DMS153 treated with DMSO at 0.1 percent for 48 hours (cell line): Measurements from ENCODE around the gene SYT3.

Source experiments
- DNase-seq: peaks from one replicate; lab custom pipeline; 2025; ENCODE audit not compliant: unreplicated experiment; lab: John Stamatoyannopoulos, UW

SYT3 gene

GRCh38 chr19:50661766-50662650 lies 22.3 kb upstream of the SYT3 start:
- DNase-seq: no peak

- DNase-seq: no peak
These were observed 21.3 kb upstream of the SYT3 start for GRCh38 chr19:50661023-50661422.

GRCh38 chr19:50660088-50660366 lies 20.3 kb upstream of the SYT3 start:
- no peak for DNase-seq

- DNase-seq: no peak
These were observed 19.8 kb upstream of the SYT3 start for GRCh38 chr19:50659318-50660087.

- DNase-seq: no peak
These were observed 19.0 kb upstream of the SYT3 start for GRCh38 chr19:50658441-50659317.

- peak; percentile 83 for DNase-seq
These were observed 18.2 kb upstream of the SYT3 start for GRCh38 chr19:50657712-50658440.

- no peak for DNase-seq
These were observed 17.6 kb upstream of the SYT3 start for GRCh38 chr19:50657222-50657669.

GRCh38 chr19:50654882-50655281 lies 15.2 kb upstream of the SYT3 start:
- no peak for DNase-seq

GRCh38 chr19:50652722-50653121 lies 13.0 kb upstream of the SYT3 start:
- no peak for DNase-seq

GRCh38 chr19:50651174-50651573 lies 11.5 kb upstream of the SYT3 start:
- no peak for DNase-seq

- DNase-seq: no peak
These were observed 10.0 kb upstream of the SYT3 start, which contains the start of gene C19orf81 for GRCh38 chr19:50649433-50650391. C19orf81 (plus strand) TSS chr19:50649445; CDS start chr19:50649445, 0 bp downstream.

GRCh38 chr19:50648659-50649058 lies 9.0 kb upstream of the SYT3 start:
- no peak for DNase-seq

GRCh38 chr19:50647879-50648615 lies 8.4 kb upstream of the SYT3 start:
- no peak for DNase-seq

- no peak for DNase-seq
These were observed 6.6 kb upstream of the SYT3 start for GRCh38 chr19:50646074-50646807.

- DNase-seq: no peak
These were observed 5.4 kb upstream of the SYT3 start for GRCh38 chr19:50645107-50645506.

- no peak for DNase-seq
These were observed 4.7 kb upstream of the SYT3 start for GRCh38 chr19:50644315-50644915.

- DNase-seq: no peak
These were observed 687 bp upstream of the SYT3 start for GRCh38 chr19:50640368-50640767.

- DNase-seq: no peak
These were observed 1.1 kb downstream of the SYT3 start for GRCh38 chr19:50638600-50638999.
